Ramos (cell line): ENCODE results near the gene GSAP.
"Not testable (repeated sequence)": the region's sequence is repeated elsewhere in the genome, so short reads cannot be mapped to it uniquely, and the experiment has no call there.

ENCODE experiments used
- in situ Hi-C: fragments of 300-500 bp; cut with MboI; formaldehyde crosslinking; loops from one replicate; pipeline ENCODE4 v1.14.3; 2022; ENCODE audit warnings: low sequenced_read_pairs; ENCODE audit not compliant: unreplicated experiment

Gene GSAP

GRCh38 chr7:77415823-77416620 lies at the start of gene GSAP:
Gene GSAP (minus strand): TSS chr7:77416349. CDS start chr7:77416321, 28 bp downstream.
- in situ Hi-C loops: no loop called here

GRCh38 chr7:77465256-77465655 lies 49.1 kb upstream of the GSAP start:
- in situ Hi-C loops: no loop called here

- in situ Hi-C loops: no loop called here
Measured at GRCh38 chr7:77464589-77464988, 48.4 kb upstream of the GSAP start.

GRCh38 chr7:77463632-77464031 lies 47.5 kb upstream of the GSAP start:
- in situ Hi-C loops: not testable (repeated sequence)

GRCh38 chr7:77461842-77462241 lies 45.7 kb upstream of the GSAP start:
- in situ Hi-C loops: no loop called here

GRCh38 chr7:77461246-77461645 lies 45.1 kb upstream of the GSAP start:
- in situ Hi-C loops: no loop called here

GRCh38 chr7:77460057-77460486 lies 43.9 kb upstream of the GSAP start:
- in situ Hi-C loops: no loop called here

GRCh38 chr7:77459311-77459726 lies 43.2 kb upstream of the GSAP start:
- in situ Hi-C loops: no loop called here

- in situ Hi-C loops: no loop called here
Measured at GRCh38 chr7:77458786-77459185, 42.6 kb upstream of the GSAP start.

- in situ Hi-C loops: no loop called here
Measured at GRCh38 chr7:77457779-77458178, 41.6 kb upstream of the GSAP start.

- in situ Hi-C loops: no loop called here
Measured at GRCh38 chr7:77456696-77457095, 40.5 kb upstream of the GSAP start.

GRCh38 chr7:77455321-77455720 lies 39.2 kb upstream of the GSAP start:
- in situ Hi-C loops: no loop called here

GRCh38 chr7:77454802-77455201 lies 38.7 kb upstream of the GSAP start:
- in situ Hi-C loops: no loop called here

GRCh38 chr7:77453531-77453930 lies 37.4 kb upstream of the GSAP start:
- in situ Hi-C loops: no loop called here

GRCh38 chr7:77451950-77452349 lies 35.8 kb upstream of the GSAP start:
- in situ Hi-C loops: not testable (repeated sequence)

GRCh38 chr7:77450613-77451012 lies 34.5 kb upstream of the GSAP start:
- in situ Hi-C loops: no loop called here

GRCh38 chr7:77450054-77450453 lies 33.9 kb upstream of the GSAP start:
- in situ Hi-C loops: no loop called here

- in situ Hi-C loops: no loop called here
Measured at GRCh38 chr7:77447616-77448015, 31.5 kb upstream of the GSAP start.

GRCh38 chr7:77444123-77444522 lies 28.0 kb upstream of the GSAP start:
- in situ Hi-C loops: no loop called here

- in situ Hi-C loops: no loop called here
Measured at GRCh38 chr7:77443042-77443441, 26.9 kb upstream of the GSAP start.

- in situ Hi-C loops: no loop called here
Measured at GRCh38 chr7:77442636-77443035, 26.5 kb upstream of the GSAP start.

GRCh38 chr7:77441046-77441445 lies 24.9 kb upstream of the GSAP start:
- in situ Hi-C loops: no loop called here
